ENCODE results near the gene SF3B1. TPM values are rescaled to one million over a fixed set of nuclear protein-coding genes. Genes with fewer than 3 reads are reported as not detected.
"Not testable (repeated sequence)": the region's sequence is repeated elsewhere in the genome, so short reads cannot be mapped to it uniquely, and the experiment has no call there.

Gene SF3B1
- total RNA-seq, 1 donor from 2014 or later = 352 TPM

DNA sequence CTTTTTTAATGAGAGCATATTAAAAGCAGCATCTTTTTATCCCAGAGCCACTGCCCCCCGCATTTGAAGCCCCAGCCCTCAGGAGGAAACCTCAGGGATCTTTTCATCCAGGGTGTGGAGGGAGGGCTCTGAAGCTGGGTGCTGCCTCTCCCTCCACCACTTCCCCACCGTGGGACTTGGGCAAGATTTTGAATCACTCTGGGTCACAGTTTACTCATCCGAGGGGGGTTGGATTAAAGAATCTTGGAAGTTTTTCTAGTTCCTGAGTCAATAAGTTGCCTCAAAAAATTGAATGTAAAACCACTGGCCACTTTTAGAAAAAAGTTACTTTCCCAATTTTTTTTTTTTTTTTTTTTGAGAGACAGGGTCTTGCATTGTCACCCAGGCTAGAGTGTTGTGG is 62.2 kb downstream of the SF3B1 start:
- Histone ChIP-seq H3K4me1 (peaks cover 8% of the 10 kb centered on the region), H3K4me3 (no peak overlapping the region), H3K27me3 (no peaks in the 10 kb centered on the region), H3K36me3 (no peaks in the 10 kb centered on the region), H3K9me3 (no peaks in the 10 kb centered on the region), H3K27ac (no peak overlapping the region)
- intact Hi-C loops (cut with DNase I) = loop anchor here (10.0 kb wide), 1 partner anchor 258 kb away; no protein-coding TSS in a partner anchor
- no peak for DNase-seq (ENCODE audit: extremely low spot score in 2 of 2)
- TF ChIP-seq, protein P1, sequence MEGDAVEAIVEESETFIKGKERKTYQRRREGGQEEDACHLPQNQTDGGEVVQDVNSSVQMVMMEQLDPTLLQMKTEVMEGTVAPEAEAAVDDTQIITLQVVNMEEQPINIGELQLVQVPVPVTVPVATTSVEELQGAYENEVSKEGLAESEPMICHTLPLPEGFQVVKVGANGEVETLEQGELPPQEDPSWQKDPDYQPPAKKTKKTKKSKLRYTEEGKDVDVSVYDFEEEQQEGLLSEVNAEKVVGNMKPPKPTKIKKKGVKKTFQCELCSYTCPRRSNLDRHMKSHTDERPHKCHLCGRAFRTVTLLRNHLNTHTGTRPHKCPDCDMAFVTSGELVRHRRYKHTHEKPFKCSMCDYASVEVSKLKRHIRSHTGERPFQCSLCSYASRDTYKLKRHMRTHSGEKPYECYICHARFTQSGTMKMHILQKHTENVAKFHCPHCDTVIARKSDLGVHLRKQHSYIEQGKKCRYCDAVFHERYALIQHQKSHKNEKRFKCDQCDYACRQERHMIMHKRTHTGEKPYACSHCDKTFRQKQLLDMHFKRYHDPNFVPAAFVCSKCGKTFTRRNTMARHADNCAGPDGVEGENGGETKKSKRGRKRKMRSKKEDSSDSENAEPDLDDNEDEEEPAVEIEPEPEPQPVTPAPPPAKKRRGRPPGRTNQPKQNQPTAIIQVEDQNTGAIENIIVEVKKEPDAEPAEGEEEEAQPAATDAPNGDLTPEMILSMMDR (IDR thresholded peaks at IDR 0.05) = no peak
- TF ChIP-seq POLR2A (IDR thresholded peaks at IDR 0.05) (no peak), POLR2AphosphoS5 (IDR thresholded peaks at IDR 0.05; ENCODE audit: insufficient read depth in 1 of 2, low read depth in 1 of 2) (no peak)

DNA sequence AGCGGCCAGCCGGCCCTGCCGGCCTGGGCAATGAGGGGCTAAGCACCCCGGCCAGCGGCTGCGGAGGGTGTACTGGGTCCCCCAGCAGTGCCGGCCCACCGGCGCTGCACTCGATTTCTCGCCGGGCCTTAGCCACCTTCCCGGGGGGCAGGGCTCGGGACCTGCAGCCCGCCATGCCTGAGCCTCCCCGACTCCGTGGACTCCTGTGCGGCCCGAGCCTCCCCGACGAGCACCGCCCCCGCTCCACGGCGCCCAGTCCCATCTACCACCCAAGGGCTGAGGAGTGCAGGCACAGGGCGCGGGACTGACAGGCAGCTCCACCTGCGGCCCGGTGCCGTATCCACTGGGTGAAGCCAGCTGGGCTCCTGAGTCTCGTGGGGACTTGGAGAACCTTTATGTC is 64.2 kb downstream of the SF3B1 start:
- not testable (repeated sequence) for H3K4me3 ChIP-seq; H3K36me3 ChIP-seq; DNase-seq (ENCODE audit: extremely low spot score in 2 of 2); H3K27me3 ChIP-seq; H3K4me1 ChIP-seq; H3K27ac ChIP-seq; H3K9me3 ChIP-seq
- intact Hi-C loops (cut with DNase I) = loop anchor here (10.0 kb wide), 1 partner anchor 256 kb away; no protein-coding TSS in a partner anchor

DNA sequence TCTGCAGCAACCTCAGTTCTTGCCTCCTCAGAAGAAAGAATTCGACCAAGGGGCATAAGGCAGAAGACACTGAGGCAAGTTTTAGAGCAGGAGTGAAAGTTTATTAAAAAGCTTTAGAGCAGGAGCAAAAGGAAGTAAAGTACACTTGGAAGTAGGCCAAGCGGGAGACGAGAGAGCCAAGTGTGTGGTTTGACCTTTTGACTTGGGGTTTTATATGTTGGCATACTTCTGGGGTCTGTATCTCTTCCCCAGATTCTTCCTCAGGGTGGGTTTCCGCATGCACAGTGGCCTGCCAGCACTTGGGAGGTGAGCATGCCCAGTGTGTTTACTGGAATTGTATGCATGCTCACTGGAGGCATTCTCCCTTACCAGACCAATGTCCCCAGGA is 64.9 kb downstream of the SF3B1 start:
- Histone ChIP-seq H3K27me3 (no peaks in the 10 kb centered on the region), H3K27ac (no peak overlapping the region), H3K4me1 (peaks cover 8% of the 10 kb centered on the region), H3K4me3 (no peak overlapping the region), H3K36me3 (no peaks in the 10 kb centered on the region), H3K9me3 (no peaks in the 10 kb centered on the region)
- no peak for TF ChIP-seq POLR2A (IDR thresholded peaks at IDR 0.05)
- no peak for TF ChIP-seq POLR2AphosphoS5 (IDR thresholded peaks at IDR 0.05; ENCODE audit: insufficient read depth in 1 of 2, low read depth in 1 of 2)
- TF ChIP-seq, protein P1 (IDR thresholded peaks at IDR 0.05) = no peak
- DNase-seq (ENCODE audit: extremely low spot score in 2 of 2) = no peak
- intact Hi-C loops (cut with DNase I) = loop anchor here (10.0 kb wide), 1 partner anchor 255 kb away; no protein-coding TSS in a partner anchor

DNA sequence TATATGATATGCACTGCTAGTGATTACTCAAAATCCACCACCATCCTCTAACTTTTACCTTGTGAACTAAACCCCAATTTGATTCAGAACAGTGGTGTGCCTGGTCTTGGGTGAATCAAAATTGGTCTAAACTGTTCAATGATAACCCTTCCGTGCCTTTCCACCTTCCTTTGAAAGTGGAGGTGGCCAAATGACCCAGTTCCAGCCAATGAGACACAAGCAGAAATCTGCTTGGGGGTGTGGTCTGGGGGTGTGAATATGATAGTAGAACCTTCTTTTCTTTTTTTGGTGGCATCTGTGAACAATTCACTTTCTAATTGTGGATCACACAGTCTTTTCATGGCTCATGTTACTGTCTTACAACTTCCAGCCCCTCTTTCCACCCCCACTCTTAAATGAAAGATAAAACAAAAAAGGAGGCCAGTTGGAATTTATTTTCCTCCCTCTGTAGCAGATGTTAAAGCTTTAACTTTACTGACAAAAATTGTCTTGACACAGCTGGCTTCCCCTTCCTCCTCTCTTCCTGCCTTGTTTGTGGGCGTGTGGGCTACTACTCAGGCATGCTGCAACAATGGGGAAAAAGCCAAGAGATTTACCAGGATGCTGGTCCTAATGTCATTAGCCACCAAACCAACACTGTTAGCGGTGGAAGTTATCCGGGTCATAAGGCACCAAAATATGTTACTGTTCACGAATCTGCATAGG is 65.4 kb downstream of the SF3B1 start:
- TF ChIP-seq, protein P1 (IDR thresholded peaks at IDR 0.05) = no peak
- TF ChIP-seq POLR2A (IDR thresholded peaks at IDR 0.05) (no peak), POLR2AphosphoS5 (IDR thresholded peaks at IDR 0.05; ENCODE audit: insufficient read depth in 1 of 2, low read depth in 1 of 2) (no peak)
- no peak for DNase-seq (ENCODE audit: extremely low spot score in 2 of 2)
- H3K4me1 ChIP-seq = peaks cover 8% of the 10 kb centered on the region
- no peak overlapping the region for H3K4me3 ChIP-seq
- no peaks in the 10 kb centered on the region for H3K9me3 ChIP-seq
- H3K27ac ChIP-seq = no peak overlapping the region
- no peaks in the 10 kb centered on the region for H3K27me3 ChIP-seq
- intact Hi-C loops (cut with DNase I) = no loop called here
- no peaks in the 10 kb centered on the region for H3K36me3 ChIP-seq

DNA sequence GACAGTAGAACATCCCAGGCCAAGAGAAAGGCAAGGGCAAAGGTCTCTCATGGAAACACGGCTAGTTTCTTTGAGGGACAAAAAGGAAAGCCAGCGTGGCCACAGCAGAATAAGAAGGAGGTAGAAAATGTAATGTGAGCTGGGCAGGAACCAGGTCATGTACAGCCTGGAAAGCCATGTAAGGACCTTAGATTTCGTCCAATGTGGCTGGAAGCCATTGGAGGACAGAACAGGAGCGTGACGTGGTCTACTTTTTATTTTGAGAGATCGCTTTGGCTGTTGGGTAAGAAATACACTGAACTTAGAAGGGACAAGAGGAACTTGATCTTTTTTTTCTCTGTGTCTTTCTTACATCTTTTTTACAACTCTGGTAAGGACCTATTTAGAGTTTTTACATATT is 66.4 kb downstream of the SF3B1 start:
- Histone ChIP-seq H3K4me3 (no peak overlapping the region), H3K27me3 (no peaks in the 10 kb centered on the region), H3K27ac (no peak overlapping the region), H3K36me3 (no peaks in the 10 kb centered on the region), H3K9me3 (no peaks in the 10 kb centered on the region), H3K4me1 (peaks cover 8% of the 10 kb centered on the region)
- intact Hi-C loops (cut with DNase I) = no loop called here
- no peak for DNase-seq (ENCODE audit: extremely low spot score in 2 of 2)
- TF ChIP-seq POLR2A (IDR thresholded peaks at IDR 0.05) = no peak
- TF ChIP-seq, protein P1 (IDR thresholded peaks at IDR 0.05) = no peak
- TF ChIP-seq POLR2AphosphoS5 (IDR thresholded peaks at IDR 0.05; ENCODE audit: insufficient read depth in 1 of 2, low read depth in 1 of 2) = no peak

Data from vagina (tissue), 2 donors.